Kidney (tissue), 14 donors: ENCODE measurements around the gene MLPH. TPM values are rescaled to one million over a fixed set of nuclear protein-coding genes. Genes with fewer than 3 reads are reported as not detected.

Source experiments
- DNase-seq, 5 donors: peaks; one replicate each; pipeline ENCODE4 v3.0.0-alpha.2; 2013 to 2020
- FAIRE-seq: peaks from 2 replicates; lab custom pipeline; 2012; peaks lifted over from hg19 to GRCh38; lab: Jason Lieb, UNC
- H3K27ac ChIP-seq, 2 donors: one replicate each; pipeline ENCODE4 v1.7.0; 2013; ENCODE audit warnings: low read depth in 2 of 2, low read length in 2 of 2, inconsistent platforms in 1 of 2
- H3K27me3 ChIP-seq: one replicate; pipeline ENCODE4 v1.7.1; 2013; ENCODE audit warnings: low read length, inconsistent platforms; ENCODE audit not compliant: control insufficient read depth, insufficient read depth
- H3K36me3 ChIP-seq, 3 donors: one replicate each; pipeline versions ENCODE4 v1.7.0 to v1.7.1; 2013; ENCODE audit warnings: low read length in 3 of 3, control low read depth in 1 of 3, inconsistent platforms in 1 of 3; ENCODE audit not compliant: insufficient read depth in 3 of 3, control insufficient read depth in 2 of 3
- H3K4me1 ChIP-seq, 3 donors: one replicate each; pipeline versions ENCODE4 v1.7.0 to v1.7.1; 2013; ENCODE audit warnings: low read length in 3 of 3, inconsistent platforms in 1 of 3, low read depth in 1 of 3; ENCODE audit not compliant: control insufficient read depth in 2 of 3, insufficient read depth in 2 of 3
- H3K4me3 ChIP-seq, 3 donors: one replicate each; pipeline versions ENCODE4 v1.7.0 to v1.8.1; 2013; ENCODE audit warnings: low read length in 3 of 3, control low read depth in 1 of 3, inconsistent platforms in 1 of 3
- H3K9ac ChIP-seq, 3 donors: one replicate each; pipeline versions ENCODE4 v1.7.0 to v1.7.1; 2013; ENCODE audit warnings: low read length in 3 of 3, control low read depth in 1 of 3, inconsistent platforms in 1 of 3
- H3K9me3 ChIP-seq, 3 donors: one replicate each; pipeline versions ENCODE4 v1.7.0 to v1.7.1; 2013; ENCODE audit warnings: low read length in 3 of 3, control low read depth in 1 of 3, inconsistent platforms in 1 of 3; ENCODE audit not compliant: control insufficient read depth in 2 of 3, insufficient read depth in 1 of 3
- CTCF ChIP-seq: IDR thresholded peaks from 3 replicates; pipeline ENCODE4 v1.5.1; 2012; ENCODE audit warnings: mild to moderate bottlenecking, moderate library complexity, borderline replicate concordance; ENCODE audit not compliant: insufficient read depth; ENCODE audit errors: extremely low read depth
- intact Hi-C: fragments of 100-400 bp; cut with DNase I; formaldehyde crosslinking; loops from one replicate; pipeline ENCODE4 v1.11.1; 2022
- polyA plus RNA-seq: library from polyadenylated mRNA; stranded (reverse); fragments of 350-450 nt; fragmentation: Illumina TruSeq; extraction: RNeasy Lipid Tissue Mini Kit (QIAGEN cat#74804); gene quantifications from one replicate; pipeline ENCODE4 v1.2.3, GENCODE V29; 2014; ENCODE audit warnings: low read depth, low replicate concordance; ENCODE audit not compliant: insufficient read depth
- total RNA-seq: library from RNA; stranded (reverse); fragmentation: NEBNext Ultra II Directional; extraction: Animal tissue kit (Norgen Biotek cat#: 25700); gene quantifications from one replicate; pipeline ENCODE4 v1.2.1, GENCODE V29; 2021
- donor health status: control.
- donor health status: control.
- donor health status: control.
- donor health status: control.
- donor health status: control.
- donor health status: DM: yes; HTN: yes; CAD: no.
- donor health status: Normal renal cell carcinoma (clear cell type).

The MLPH gene
- total and polyA plus RNA-seq, 2 donors from 2014 or later = 4.6 to 9.6 TPM

GRCh38 chr2:237570776-237571335 lies 83.8 kb downstream of the MLPH start:
- H3K9ac ChIP-seq = no peak overlapping the region
- DNase-seq (peak in 1 of 5 donors; percentile 67), FAIRE-seq (no peak)
- no peaks in the 10 kb centered on the region for H3K36me3 ChIP-seq
- no peak overlapping the region for H3K4me3 ChIP-seq
- TF ChIP-seq CTCF = no peak
- peaks cover 0 to 7% (median 0%) of the 10 kb centered on the region in 3 donors for H3K4me1 ChIP-seq
- H3K27me3 ChIP-seq = no peaks in the 10 kb centered on the region
- H3K9me3 ChIP-seq = peaks cover 0 to 1% (median 0%) of the 10 kb centered on the region in 3 donors
- no peak overlapping the region for H3K27ac ChIP-seq
- intact Hi-C loops = loop anchor here (5.0 kb wide), 1 partner anchor 54 kb away; no protein-coding TSS in a partner anchor

GRCh38 chr2:237571551-237571950 lies 84.5 kb downstream of the MLPH start:
- H3K9ac ChIP-seq = peak overlapping the region in 1 of 3 donors; percentile 26
- no peak for FAIRE-seq

GRCh38 chr2:237572021-237572741 lies 85.1 kb downstream of the MLPH start:
- H3K4me1 ChIP-seq = peaks cover 0 to 7% (median 0%) of the 10 kb centered on the region in 3 donors
- no peaks in the 10 kb centered on the region for H3K27me3 ChIP-seq
- H3K36me3 ChIP-seq = peaks cover 0 to 4% (median 4%) of the 10 kb centered on the region in 3 donors
- no peak overlapping the region for H3K4me3 ChIP-seq
- no peaks in the 10 kb centered on the region for H3K9me3 ChIP-seq
- no peak overlapping the region for H3K27ac ChIP-seq
- TF ChIP-seq CTCF = peak; percentile 99
- peak overlapping the region in 1 of 3 donors; percentile 47 for H3K9ac ChIP-seq
- FAIRE-seq = peak; percentile 8
- peak; percentile 90 to 96 (median 92) for DNase-seq
- intact Hi-C loops = loop anchor here (5.0 kb wide), 1 partner anchor 55 kb away; no protein-coding TSS in a partner anchor

More at GRCh38 chr2:237571551-237571950, 84.5 kb downstream of the MLPH start:
- no peak for TF ChIP-seq CTCF
- no peaks in the 10 kb centered on the region for H3K27me3 ChIP-seq
- H3K36me3 ChIP-seq = no peaks in the 10 kb centered on the region
- intact Hi-C loops = loop anchor here (5.0 kb wide), 1 partner anchor 54 kb away; no protein-coding TSS in a partner anchor
- no peaks in the 10 kb centered on the region for H3K9me3 ChIP-seq
- H3K4me1 ChIP-seq = peaks cover 0 to 7% (median 0%) of the 10 kb centered on the region in 3 donors
- no peak overlapping the region for H3K27ac ChIP-seq
- DNase-seq = peak in 1 of 5 donors; percentile 79
- no peak overlapping the region for H3K4me3 ChIP-seq
